ENCODE data around the gene CRTC1.

DNA sequence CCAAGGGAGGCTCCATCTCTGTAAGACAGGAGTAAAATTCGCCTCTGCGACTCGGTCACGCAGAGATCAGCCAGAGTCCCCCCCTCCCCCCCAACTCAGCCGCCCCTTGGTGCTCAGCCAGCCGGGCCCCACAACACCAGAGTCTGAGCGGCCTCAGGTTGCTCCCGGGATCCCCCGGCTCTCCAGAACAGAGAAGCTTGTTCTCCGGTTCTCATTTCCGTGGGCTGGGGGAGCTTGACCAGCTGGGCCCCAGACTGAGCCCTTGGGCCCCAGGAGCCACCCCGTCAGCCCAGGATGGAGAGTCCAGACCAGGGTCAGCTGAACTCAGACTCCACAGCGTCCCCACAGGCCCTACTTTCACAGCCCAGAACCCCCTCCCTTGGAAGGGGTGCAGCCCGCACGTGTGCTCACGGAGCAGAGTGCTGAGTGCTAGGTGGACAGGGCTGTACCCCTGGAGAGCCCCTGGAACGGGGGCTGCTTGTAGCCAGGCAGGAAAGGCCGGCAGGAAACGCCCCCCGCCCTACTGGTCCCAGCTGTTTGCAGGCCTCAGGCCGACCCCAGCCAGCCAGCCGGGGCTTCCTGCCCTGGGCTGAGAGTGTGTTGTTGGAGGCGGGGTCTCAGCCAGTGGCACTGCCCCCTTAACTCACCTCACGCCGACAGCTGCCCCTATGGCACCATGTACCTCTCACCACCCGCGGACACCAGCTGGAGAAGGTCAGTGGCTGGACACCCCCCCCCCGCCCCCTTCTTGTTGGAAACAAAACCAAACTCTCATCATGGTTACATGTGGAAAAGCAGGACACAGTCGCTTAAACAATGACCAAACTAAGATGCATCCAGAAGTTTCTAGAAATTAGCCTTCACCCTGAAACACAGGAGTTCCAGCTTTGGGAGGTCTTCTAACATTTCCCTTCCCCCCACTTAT lies 63.2 kb downstream of the CRTC1 start:
- TF ChIP-seq POLR2AphosphoS5 (IDR thresholded peaks at IDR 0.05; ENCODE audit: low read depth, low read length) (no peak), CHD4 (IDR thresholded peaks at IDR 0.05; ENCODE audit: borderline replicate concordance, low read length) (no peak), ZNF335 (CRISPR knock-in tag; IDR thresholded peaks at IDR 0.05) (no peak), ZNF615 (CRISPR knock-in tag; IDR thresholded peaks at IDR 0.05; ENCODE audit: borderline replicate concordance) (no peak), POGZ (CRISPR knock-in tag; IDR thresholded peaks at IDR 0.05) (no peak), SPEN (CRISPR knock-in tag; IDR thresholded peaks at IDR 0.05; ENCODE audit: low read depth) (no peak), UBTF (CRISPR knock-in tag; IDR thresholded peaks at IDR 0.05) (no peak), ZNF552 (CRISPR knock-in tag; IDR thresholded peaks at IDR 0.05; ENCODE audit: borderline replicate concordance) (no peak), GFI1 (CRISPR knock-in tag; IDR thresholded peaks at IDR 0.05; ENCODE audit: borderline replicate concordance) (no peak), ZNF431 (CRISPR knock-in tag; IDR thresholded peaks at IDR 0.05; ENCODE audit: borderline replicate concordance, low read depth) (no peak), PHF21A (CRISPR knock-in tag; IDR thresholded peaks at IDR 0.05) (no peak)
- TF ChIP-seq, protein P1, sequence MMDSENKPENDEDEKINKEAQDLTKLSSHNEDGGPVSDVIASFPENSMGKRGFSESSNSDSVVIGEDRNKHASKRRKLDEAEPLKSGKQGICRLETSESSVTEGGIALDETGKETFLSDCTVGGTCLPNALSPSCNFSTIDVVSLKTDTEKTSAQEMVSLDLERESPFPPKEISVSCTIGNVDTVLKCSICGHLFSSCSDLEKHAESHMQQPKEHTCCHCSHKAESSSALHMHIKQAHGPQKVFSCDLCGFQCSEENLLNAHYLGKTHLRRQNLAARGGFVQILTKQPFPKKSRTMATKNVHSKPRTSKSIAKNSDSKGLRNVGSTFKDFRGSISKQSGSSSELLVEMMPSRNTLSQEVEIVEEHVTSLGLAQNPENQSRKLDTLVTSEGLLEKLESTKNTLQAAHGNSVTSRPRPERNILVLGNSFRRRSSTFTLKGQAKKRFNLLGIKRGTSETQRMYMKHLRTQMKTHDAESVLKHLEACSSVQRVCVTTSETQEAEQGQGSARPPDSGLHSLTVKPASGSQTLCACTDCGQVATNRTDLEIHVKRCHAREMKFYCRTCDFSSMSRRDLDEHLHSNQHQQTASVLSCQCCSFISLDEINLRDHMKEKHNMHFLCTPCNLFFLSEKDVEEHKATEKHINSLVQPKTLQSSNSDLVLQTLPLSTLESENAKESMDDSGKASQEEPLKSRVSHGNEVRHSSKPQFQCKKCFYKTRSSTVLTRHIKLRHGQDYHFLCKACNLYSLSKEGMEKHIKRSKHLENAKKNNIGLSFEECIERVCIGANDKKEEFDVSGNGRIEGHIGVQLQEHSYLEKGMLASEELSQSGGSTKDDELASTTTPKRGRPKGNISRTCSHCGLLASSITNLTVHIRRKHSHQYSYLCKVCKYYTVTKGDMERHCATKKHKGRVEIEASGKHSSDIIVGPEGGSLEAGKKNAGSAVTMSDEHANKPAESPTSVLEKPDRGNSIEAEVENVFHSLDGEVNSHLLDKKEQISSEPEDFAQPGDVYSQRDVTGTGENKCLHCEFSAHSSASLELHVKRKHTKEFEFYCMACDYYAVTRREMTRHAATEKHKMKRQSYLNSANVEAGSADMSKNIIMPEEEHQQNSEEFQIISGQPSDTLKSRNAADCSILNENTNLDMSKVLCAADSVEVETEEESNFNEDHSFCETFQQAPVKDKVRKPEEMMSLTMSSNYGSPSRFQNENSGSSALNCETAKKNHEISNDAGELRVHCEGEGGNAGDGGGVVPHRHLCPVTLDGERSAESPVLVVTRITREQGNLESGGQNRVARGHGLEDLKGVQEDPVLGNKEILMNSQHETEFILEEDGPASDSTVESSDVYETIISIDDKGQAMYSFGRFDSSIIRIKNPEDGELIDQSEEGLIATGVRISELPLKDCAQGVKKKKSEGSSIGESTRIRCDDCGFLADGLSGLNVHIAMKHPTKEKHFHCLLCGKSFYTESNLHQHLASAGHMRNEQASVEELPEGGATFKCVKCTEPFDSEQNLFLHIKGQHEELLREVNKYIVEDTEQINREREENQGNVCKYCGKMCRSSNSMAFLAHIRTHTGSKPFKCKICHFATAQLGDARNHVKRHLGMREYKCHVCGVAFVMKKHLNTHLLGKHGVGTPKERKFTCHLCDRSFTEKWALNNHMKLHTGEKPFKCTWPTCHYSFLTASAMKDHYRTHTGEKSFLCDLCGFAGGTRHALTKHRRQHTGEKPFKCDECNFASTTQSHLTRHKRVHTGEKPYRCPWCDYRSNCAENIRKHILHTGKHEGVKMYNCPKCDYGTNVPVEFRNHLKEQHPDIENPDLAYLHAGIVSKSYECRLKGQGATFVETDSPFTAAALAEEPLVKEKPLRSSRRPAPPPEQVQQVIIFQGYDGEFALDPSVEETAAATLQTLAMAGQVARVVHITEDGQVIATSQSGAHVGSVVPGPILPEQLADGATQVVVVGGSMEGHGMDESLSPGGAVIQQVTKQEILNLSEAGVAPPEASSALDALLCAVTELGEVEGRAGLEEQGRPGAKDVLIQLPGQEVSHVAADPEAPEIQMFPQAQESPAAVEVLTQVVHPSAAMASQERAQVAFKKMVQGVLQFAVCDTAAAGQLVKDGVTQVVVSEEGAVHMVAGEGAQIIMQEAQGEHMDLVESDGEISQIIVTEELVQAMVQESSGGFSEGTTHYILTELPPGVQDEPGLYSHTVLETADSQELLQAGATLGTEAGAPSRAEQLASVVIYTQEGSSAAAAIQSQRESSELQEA (CRISPR knock-in tag; IDR thresholded peaks at IDR 0.05; ENCODE audit: not compliant biosample characterization), result no peak
- TF ChIP-seq, protein P2, sequence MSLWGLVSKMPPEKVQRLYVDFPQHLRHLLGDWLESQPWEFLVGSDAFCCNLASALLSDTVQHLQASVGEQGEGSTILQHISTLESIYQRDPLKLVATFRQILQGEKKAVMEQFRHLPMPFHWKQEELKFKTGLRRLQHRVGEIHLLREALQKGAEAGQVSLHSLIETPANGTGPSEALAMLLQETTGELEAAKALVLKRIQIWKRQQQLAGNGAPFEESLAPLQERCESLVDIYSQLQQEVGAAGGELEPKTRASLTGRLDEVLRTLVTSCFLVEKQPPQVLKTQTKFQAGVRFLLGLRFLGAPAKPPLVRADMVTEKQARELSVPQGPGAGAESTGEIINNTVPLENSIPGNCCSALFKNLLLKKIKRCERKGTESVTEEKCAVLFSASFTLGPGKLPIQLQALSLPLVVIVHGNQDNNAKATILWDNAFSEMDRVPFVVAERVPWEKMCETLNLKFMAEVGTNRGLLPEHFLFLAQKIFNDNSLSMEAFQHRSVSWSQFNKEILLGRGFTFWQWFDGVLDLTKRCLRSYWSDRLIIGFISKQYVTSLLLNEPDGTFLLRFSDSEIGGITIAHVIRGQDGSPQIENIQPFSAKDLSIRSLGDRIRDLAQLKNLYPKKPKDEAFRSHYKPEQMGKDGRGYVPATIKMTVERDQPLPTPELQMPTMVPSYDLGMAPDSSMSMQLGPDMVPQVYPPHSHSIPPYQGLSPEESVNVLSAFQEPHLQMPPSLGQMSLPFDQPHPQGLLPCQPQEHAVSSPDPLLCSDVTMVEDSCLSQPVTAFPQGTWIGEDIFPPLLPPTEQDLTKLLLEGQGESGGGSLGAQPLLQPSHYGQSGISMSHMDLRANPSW (CRISPR knock-in tag; IDR thresholded peaks at IDR 0.05; ENCODE audit: borderline replicate concordance), result no peak
- TF ChIP-seq, protein P3, sequence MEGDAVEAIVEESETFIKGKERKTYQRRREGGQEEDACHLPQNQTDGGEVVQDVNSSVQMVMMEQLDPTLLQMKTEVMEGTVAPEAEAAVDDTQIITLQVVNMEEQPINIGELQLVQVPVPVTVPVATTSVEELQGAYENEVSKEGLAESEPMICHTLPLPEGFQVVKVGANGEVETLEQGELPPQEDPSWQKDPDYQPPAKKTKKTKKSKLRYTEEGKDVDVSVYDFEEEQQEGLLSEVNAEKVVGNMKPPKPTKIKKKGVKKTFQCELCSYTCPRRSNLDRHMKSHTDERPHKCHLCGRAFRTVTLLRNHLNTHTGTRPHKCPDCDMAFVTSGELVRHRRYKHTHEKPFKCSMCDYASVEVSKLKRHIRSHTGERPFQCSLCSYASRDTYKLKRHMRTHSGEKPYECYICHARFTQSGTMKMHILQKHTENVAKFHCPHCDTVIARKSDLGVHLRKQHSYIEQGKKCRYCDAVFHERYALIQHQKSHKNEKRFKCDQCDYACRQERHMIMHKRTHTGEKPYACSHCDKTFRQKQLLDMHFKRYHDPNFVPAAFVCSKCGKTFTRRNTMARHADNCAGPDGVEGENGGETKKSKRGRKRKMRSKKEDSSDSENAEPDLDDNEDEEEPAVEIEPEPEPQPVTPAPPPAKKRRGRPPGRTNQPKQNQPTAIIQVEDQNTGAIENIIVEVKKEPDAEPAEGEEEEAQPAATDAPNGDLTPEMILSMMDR (CRISPR knock-in tag; IDR thresholded peaks at IDR 0.05), result no peak

All from HepG2 (cell line).